ENCODE measurements around the gene ZC3H12A. TPM values are rescaled to one million over a fixed set of nuclear protein-coding genes. Genes with fewer than 3 reads are reported as not detected.
A peak's percentile ranks its signal among the peaks of the same experiment; 100 is the strongest.

The ZC3H12A gene
- total and polyA plus RNA-seq, 2 of the 4 experiments (the other 2 are of a cell fraction): 3.8 to 14.2 TPM

DNA sequence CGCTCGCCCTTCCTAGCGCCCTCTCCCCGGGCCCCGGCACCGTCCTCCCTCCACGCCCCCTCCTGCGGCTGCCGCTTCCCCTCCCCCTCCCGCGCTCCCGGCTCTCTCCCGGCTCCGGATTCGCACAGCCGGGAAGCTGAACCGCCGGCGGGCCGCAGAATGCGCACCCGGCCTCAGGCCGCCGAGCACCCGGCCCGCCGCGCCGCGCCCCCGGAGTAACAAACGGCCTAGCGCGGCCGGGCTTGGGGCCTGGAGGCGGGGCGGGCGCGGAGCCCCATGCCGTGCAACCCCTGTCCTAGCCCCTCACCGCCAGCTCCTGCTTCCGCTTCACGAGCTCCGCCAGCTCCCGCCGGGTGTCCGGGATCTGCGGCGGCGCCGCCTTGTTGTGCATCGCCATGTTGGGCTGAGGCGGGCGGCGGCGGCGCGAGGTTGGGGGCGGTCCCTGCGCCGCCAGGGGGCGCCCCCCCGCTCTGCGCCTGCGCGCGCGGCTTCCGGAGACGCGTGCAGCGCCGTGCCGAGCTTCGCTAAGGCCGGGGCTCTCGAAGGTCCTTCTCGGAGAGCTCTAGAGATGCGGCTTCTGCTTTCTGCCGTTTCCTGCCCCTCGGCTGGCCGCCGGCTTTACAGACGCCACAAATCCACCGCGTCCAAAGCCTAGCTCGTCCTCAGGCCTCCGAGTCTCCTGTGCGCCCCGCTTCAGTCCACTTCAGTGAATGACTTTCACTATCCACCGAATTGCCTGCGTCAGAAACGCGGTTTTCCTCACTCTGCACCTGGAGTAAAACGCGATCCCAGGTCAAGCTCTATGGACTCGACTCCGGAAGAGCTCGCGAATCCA, 40.2 kb downstream of the ZC3H12A start, which contains the start of gene MEAF6:
Gene MEAF6, minus strand, starts transcription at position 417 of the 835 bp plus-strand sequence. Its CDS starts 20 bp downstream, at position 397.
- Histone ChIP-seq H4K20me1 (ENCODE audit: insufficient read depth, low read length) (peaks cover 8% of the 10 kb centered on the region; the same call in 1 of the 2 replicates), H3K79me1 (ENCODE audit: low read depth in 1 of 2, low read length in 2 of 2) (peaks cover 8 to 22% of the 10 kb centered on the region in 2 experiments), H4K5ac (ENCODE audit: low read depth, low read length) (peak within 1 kb of the TSS; percentile 76), H3K4me2 (ENCODE audit: low read depth, low read length) (peak within 1 kb of the TSS; percentile 94), H2AK9ac (replicated peaks; ENCODE audit: low read depth, low read length, poor library complexity) (peak within 1 kb of the TSS; percentile 84), H3K4me3 (ENCODE audit: insufficient read depth, low read depth, low read length) (peak within 1 kb of the TSS; percentile 71), H2BK20ac (ENCODE audit: low read depth, low read length) (peak within 1 kb of the TSS; percentile 48; the same call in 1 of the 2 replicates), H3K23ac (ENCODE audit: low read depth, low read length) (peak within 1 kb of the TSS; percentile 97), H3K27me3 (ENCODE audit: control insufficient read depth, insufficient read depth, low read length) (no peaks in the 10 kb centered on the region), H4K8ac (ENCODE audit: low read depth in 2 of 2, low read length in 2 of 2) (peak within 1 kb of the TSS; percentile 95 to 97), H2BK15ac (ENCODE audit: low read depth, low read length) (peak within 1 kb of the TSS; percentile 93; the same call in 1 of the 3 replicates), H3K9me1 (ENCODE audit: insufficient read depth, low read length) (no peaks in the 10 kb centered on the region; the same call in 1 of the 2 replicates), H4K91ac (ENCODE audit: insufficient read depth, low read depth, low read length) (peak within 1 kb of the TSS; percentile 94), H2AK5ac (ENCODE audit: low read depth, low read length) (peak within 1 kb of the TSS; percentile 47; the same call in 1 of the 2 replicates), H3K9me3 (ENCODE audit: control insufficient read depth, insufficient read depth, low read length) (no peaks in the 10 kb centered on the region), H3K4me1 (ENCODE audit: control insufficient read depth, insufficient read depth, low read length) (peaks cover 2% of the 10 kb centered on the region; the same call in 1 of the 2 replicates), H3K9ac (ENCODE audit: low read depth, low read length) (peak within 1 kb of the TSS; percentile 93), H2BK5ac (ENCODE audit: low read depth, low read length, poor library complexity, severe bottlenecking) (peak within 1 kb of the TSS; percentile 94), H2BK120ac (ENCODE audit: low read depth, low read length) (peak within 1 kb of the TSS; percentile 92), H3K4ac (ENCODE audit: low read depth, low read length) (peak within 1 kb of the TSS; percentile 97), H3K27ac (ENCODE audit: insufficient read depth, low read length) (peak within 1 kb of the TSS; percentile 93), H3K18ac (ENCODE audit: low read depth, low read length) (peak within 1 kb of the TSS; percentile 67), H3K56ac (ENCODE audit: extremely low read depth, insufficient read depth, low read length) (peak within 1 kb of the TSS; percentile 97), H3K14ac (replicated peaks; ENCODE audit: low read depth, low read length) (peak within 1 kb of the TSS; percentile 99), H2AFZ (replicated peaks; ENCODE audit: low read length, poor library complexity) (peak within 1 kb of the TSS; percentile 99), H3K36me3 (ENCODE audit: control insufficient read depth, insufficient read depth, low read length) (peaks cover 7% of the 10 kb centered on the region)
- intact Hi-C loops (cut with micrococcal nuclease) (loop anchor here (2.0 kb wide), 3 partner anchors 20 to 168 kb away; no protein-coding TSS in a partner anchor), dilution Hi-C loops (cut with HindIII; ENCODE audit: low sequenced_read_pairs, unreplicated experiment) (no loop called here), in situ Hi-C loops (cut with MboI; ENCODE audit: low sequenced_read_pairs) (no loop called here)
- POLR2A ChIA-PET (ENCODE audit: unreplicated experiment): no interaction called here
- WGBS, 2 experiments (ENCODE audit: extremely low coverage in 2 of 2, insufficient read length in 1 of 2): 0% methylated on average over 56 of the region's 100 CpGs; no CpG with 5 or more reads in 1 of the 2 experiments
- peak; percentile 77 for DNase-seq
- no peak for TF ChIP-seq RCOR1 (IDR thresholded peaks at IDR 0.05; ENCODE audit: insufficient replicate concordance, low read length)
- TF ChIP-seq MXI1 (IDR thresholded peaks at IDR 0.05; ENCODE audit: borderline replicate concordance, low read depth, low read length): peak; percentile 84
- TF ChIP-seq MAZ (IDR thresholded peaks at IDR 0.05; ENCODE audit: borderline replicate concordance, low read depth, low read length): peak; percentile 79; the same call in 1 of the 2 replicates
- TF ChIP-seq, protein P1, sequence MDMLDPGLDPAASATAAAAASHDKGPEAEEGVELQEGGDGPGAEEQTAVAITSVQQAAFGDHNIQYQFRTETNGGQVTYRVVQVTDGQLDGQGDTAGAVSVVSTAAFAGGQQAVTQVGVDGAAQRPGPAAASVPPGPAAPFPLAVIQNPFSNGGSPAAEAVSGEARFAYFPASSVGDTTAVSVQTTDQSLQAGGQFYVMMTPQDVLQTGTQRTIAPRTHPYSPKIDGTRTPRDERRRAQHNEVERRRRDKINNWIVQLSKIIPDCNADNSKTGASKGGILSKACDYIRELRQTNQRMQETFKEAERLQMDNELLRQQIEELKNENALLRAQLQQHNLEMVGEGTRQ (IDR thresholded peaks at IDR 0.05; ENCODE audit: low read depth, low read length): 0 out of 2 replicates have a peak, but pooled peaks have one; percentile 4
- TF ChIP-seq POLR2A (IDR thresholded peaks at IDR 0.05; ENCODE audit: low read depth, low read length): peak; percentile 78
- TF ChIP-seq NFE2L2 (IDR thresholded peaks at IDR 0.05; ENCODE audit: low read depth, low read length): no peak
- peak; percentile 80 for TF ChIP-seq BHLHE40 (IDR thresholded peaks at IDR 0.05; ENCODE audit: low read depth, low read length)
- TF ChIP-seq, protein P2, sequence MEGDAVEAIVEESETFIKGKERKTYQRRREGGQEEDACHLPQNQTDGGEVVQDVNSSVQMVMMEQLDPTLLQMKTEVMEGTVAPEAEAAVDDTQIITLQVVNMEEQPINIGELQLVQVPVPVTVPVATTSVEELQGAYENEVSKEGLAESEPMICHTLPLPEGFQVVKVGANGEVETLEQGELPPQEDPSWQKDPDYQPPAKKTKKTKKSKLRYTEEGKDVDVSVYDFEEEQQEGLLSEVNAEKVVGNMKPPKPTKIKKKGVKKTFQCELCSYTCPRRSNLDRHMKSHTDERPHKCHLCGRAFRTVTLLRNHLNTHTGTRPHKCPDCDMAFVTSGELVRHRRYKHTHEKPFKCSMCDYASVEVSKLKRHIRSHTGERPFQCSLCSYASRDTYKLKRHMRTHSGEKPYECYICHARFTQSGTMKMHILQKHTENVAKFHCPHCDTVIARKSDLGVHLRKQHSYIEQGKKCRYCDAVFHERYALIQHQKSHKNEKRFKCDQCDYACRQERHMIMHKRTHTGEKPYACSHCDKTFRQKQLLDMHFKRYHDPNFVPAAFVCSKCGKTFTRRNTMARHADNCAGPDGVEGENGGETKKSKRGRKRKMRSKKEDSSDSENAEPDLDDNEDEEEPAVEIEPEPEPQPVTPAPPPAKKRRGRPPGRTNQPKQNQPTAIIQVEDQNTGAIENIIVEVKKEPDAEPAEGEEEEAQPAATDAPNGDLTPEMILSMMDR (conservative IDR thresholded peaks at IDR 0.05; ENCODE audit: low read depth, low read length): peak; percentile 88
- TF ChIP-seq SMC3 (IDR thresholded peaks at IDR 0.05; ENCODE audit: low read depth, low read length): peak; percentile 31; the same call in 1 of the 2 replicates
- CTCF ChIA-PET: interaction anchor here (0.6 to 1.5 kb wide), 11 partner anchors 9 to 1330 kb away, joined by 3 to 10 read pairs (median 5); no protein-coding TSS in a partner anchor
- peak; percentile 98 for ATAC-seq (ENCODE audit: low read depth)
- no TSS peak for BruUV-seq (replicated peaks)

All from IMR-90 (cell line).